ENCODE measurements around the gene DNAH2.

The DNAH2 gene

DNA sequence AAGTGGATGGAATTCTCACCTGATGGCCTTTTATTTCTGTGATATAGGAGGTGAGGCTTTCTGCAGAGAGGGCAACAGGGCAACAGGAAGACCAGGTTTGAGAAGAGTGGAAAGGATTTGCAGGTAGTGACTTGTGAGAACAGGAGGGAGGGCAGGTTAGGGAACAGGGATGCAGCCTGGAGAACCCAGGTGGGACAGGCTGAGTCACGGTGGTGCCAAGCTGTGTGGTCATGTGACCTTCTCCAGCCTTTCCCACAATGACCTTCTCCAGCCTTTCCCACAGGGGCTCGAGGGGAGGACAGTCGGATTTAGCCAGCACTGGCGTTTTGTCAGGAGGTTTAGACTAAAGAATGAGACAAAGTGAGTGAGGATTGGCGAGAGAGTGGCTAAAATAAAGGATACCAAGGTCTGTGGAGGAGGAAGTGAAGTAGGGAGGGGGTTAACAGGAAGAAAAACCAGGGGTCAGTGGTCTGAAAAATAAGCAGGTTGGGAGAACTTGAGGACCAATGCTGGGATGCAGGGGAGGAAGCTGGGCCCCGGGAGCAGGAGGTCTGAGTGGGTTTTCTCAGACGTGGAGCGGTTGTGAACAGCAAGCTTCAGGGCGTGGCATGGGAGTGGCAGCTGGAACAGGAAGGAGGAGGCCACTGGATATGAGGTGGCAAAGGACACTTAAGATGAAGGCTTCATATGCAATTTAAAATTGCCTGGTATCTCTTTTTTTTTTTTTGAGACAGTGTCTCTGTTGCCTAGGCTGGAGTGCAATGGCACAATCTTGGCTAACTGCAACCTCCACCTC is 37.7 kb downstream of the DNAH2 start:
- TF ChIP-seq, protein P1, sequence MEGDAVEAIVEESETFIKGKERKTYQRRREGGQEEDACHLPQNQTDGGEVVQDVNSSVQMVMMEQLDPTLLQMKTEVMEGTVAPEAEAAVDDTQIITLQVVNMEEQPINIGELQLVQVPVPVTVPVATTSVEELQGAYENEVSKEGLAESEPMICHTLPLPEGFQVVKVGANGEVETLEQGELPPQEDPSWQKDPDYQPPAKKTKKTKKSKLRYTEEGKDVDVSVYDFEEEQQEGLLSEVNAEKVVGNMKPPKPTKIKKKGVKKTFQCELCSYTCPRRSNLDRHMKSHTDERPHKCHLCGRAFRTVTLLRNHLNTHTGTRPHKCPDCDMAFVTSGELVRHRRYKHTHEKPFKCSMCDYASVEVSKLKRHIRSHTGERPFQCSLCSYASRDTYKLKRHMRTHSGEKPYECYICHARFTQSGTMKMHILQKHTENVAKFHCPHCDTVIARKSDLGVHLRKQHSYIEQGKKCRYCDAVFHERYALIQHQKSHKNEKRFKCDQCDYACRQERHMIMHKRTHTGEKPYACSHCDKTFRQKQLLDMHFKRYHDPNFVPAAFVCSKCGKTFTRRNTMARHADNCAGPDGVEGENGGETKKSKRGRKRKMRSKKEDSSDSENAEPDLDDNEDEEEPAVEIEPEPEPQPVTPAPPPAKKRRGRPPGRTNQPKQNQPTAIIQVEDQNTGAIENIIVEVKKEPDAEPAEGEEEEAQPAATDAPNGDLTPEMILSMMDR (IDR thresholded peaks at IDR 0.05; ENCODE audit: borderline replicate concordance, insufficient read depth, low read depth, low read length): no peak
- no peak overlapping the region for H3K4me3 ChIP-seq (ENCODE audit: low read depth, low read length)

DNA sequence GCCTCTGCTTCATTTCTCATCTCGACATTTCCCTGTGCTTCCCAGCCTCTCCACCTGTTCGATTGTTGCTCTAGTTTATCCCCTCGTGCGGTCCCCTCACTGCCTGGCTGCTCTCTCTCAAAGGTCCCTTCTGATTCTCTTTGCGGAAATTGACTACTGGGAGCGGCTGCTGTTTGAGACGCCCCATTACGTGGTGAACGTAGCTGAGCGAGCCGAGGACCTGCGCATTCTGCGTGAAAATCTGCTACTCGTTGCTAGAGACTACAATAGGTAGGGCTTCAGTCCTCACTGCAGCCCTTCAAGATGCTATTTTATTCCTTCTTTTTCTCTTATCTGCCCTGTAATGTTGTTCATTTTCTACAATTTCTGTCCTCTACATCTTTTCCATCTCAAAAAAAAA is 39.4 kb downstream of the DNAH2 start:
- TF ChIP-seq, protein P1 (IDR thresholded peaks at IDR 0.05; ENCODE audit: borderline replicate concordance, insufficient read depth, low read depth, low read length): no peak

DNA sequence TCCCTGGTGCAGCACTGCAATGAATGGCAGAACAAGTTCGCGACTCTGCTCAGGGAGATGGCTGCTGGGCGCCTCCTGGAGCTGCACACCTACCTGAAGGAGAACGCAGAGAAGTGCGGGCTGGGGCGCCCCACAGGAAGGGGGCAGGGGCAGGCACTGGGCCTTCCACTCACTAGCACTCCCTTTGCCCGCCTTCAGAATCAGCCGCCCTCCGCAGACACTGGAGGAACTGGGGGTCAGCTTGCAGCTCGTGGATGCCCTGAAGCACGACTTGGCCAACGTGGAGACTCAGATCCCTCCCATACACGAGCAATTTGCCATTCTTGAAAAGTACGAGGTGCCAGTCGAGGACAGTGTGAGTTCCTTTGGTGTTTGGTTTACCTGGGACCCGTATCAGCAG is 46.4 kb downstream of the DNAH2 start:
- H3K4me3 ChIP-seq (ENCODE audit: low read depth, low read length): no peak overlapping the region
- TF ChIP-seq, protein P1 (IDR thresholded peaks at IDR 0.05; ENCODE audit: borderline replicate concordance, insufficient read depth, low read depth, low read length): no peak

More for the DNA sequence above, 39.4 kb downstream of the DNAH2 start:
- no peak overlapping the region for H3K4me3 ChIP-seq (ENCODE audit: low read depth, low read length)

DNA sequence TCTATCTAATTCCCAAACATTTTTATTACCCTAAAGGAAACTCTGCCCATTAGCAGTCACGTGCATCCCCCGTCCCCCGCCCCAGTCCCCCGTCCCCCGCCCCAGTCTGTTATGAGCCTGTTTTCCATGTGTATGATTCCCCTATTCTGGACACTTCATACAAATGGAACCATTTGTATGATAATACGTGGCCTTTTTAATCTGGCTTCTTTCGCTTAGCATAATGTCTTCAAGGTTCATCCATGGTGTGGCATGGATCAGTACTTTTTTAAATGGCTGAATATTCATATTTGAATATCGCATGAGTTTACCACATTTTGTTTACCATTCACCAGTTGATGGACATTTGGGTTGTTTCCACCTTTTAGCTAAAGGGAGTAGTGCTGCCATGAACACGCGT is 49.5 kb downstream of the DNAH2 start:
- no peak overlapping the region for H3K4me3 ChIP-seq (ENCODE audit: low read depth, low read length)
- TF ChIP-seq, protein P1 (IDR thresholded peaks at IDR 0.05; ENCODE audit: borderline replicate concordance, insufficient read depth, low read depth, low read length): no peak

DNA sequence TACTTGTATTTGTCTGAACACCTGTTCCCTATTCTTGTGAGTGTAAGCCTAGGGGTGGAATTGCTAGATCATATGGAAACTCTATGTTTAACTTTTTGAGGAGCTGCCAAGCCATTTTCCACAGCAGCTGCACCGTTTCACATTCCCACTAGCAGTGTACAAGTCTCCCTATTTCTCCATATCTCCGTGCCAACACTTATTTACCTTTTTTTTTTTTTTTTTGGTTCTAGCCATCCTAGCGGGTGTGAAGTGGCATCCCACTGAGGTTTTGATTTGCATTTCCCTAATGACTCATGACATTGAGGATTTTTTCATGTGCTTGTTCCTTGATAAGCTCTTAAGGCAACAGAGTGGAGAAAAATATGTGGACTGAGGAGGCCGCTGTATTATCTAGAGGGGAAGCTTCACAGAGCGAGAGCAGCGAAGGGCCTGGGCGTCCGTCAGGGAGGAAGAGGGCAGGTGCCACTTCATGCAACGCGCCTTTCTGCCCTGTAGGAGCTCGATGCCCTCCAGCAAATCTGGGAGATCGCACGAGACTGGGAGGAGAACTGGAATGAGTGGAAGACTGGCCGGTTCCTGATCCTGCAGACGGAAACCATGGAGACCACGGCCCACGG is 50.0 kb downstream of the DNAH2 start:
- no peak overlapping the region for H3K4me3 ChIP-seq (ENCODE audit: low read depth, low read length)
- TF ChIP-seq, protein P1 (IDR thresholded peaks at IDR 0.05; ENCODE audit: borderline replicate concordance, insufficient read depth, low read depth, low read length): no peak

DNA sequence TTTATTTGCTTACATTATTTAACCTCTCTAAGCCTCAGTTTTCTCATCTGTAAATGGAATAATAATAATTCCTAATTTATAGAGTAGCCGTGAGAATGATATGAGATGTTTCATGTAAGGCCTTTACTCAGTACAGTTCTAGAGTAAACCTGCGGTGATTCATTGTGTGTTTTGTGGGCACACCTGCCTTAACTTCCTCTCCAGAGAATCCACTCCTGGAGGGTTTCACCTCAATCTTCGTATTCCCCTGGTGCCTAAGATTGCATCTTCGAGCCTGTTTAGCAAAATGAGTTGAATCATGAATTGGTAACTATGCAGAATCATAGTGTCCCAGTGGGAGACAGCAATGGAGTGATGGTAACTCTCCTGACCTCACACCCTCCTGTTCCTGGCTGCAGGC is 52.3 kb downstream of the DNAH2 start:
- TF ChIP-seq, protein P1 (IDR thresholded peaks at IDR 0.05; ENCODE audit: borderline replicate concordance, insufficient read depth, low read depth, low read length): no peak
- H3K4me3 ChIP-seq (ENCODE audit: low read depth, low read length): no peak overlapping the region

DNA sequence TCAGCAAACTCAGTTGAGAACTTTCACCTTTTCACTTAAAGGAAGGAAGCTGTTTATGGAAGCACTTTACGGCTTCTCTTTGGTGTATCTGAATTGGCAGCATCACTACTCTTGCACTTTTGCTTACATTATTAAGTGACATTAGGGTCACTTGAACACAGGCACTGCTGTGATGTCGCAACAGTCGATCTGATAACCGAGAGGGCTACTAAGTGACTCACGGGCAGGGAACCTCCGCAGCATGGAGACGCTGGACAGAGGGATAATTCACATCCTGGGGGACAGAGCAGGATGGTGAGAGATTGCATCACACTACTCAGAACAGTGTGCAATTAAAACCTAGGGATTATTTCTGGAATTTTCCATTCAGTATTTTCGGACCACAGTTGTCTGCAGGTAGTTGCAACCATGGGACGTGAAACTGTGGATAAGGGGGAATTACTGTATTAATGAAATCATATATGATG is 56.5 kb downstream of the DNAH2 start:
- H3K4me3 ChIP-seq (ENCODE audit: low read depth, low read length): no peak overlapping the region
- TF ChIP-seq, protein P1 (IDR thresholded peaks at IDR 0.05; ENCODE audit: borderline replicate concordance, insufficient read depth, low read depth, low read length): no peak
